Measurements from ENCODE around the gene PCDHA5.
"Not testable (repeated sequence)": the region's sequence is repeated elsewhere in the genome, so short reads cannot be mapped to it uniquely, and the experiment has no call there.

PCDHA5 gene

DNA sequence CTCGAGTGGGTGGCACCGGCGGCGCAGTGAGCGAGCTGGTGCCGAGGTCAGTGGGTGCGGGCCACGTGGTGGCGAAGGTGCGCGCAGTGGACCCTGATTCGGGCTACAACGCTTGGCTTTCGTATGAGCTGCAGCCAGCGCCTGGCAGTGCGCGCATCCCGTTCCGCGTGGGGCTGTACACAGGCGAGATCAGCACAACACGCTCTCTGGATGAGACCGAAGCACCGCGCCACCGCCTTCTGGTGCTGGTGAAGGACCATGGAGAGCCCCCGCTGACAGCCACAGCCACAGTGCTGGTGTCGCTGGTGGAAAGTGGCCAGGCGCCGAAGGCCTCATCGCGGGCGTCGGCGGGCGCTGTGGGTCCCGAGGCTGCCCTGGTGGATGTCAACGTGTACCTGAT lies 2.1 kb downstream of the PCDHA5 start:
- no peak for DNase-seq

DNA sequence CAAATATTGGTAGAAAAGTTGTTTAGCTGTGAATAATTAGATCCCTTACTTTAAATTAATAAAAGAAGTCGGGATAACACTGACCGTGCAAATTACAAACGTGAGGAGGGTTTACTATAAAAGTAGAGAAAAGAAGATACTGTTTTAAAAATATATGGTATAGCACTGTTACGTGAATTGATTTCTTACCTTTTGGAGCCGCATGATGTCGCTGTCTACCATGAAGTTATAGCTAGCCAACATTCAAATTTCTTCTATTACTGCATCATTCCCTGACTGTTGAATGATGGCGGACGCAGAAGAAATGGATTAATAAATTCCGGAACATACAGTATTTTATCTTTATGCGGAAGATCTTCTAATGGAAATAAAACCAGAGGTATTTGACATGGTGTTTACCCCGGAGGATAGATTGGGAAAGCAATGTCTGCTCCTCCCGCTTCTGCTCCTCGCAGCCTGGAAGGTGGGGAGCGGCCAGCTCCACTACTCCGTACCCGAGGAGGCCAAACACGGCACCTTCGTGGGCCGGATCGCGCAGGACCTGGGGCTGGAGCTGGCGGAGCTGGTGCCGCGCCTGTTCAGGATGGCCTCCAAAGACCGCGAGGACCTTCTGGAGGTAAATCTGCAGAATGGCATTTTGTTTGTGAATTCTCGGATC lies 6.4 kb downstream of the PCDHA5 start, which contains the start of gene PCDHA6:
Gene PCDHA6, plus strand, starts transcription at position 257 of the 658 bp plus-strand sequence. Its CDS starts 132 bp downstream, at position 389.
- no peak for DNase-seq

DNA sequence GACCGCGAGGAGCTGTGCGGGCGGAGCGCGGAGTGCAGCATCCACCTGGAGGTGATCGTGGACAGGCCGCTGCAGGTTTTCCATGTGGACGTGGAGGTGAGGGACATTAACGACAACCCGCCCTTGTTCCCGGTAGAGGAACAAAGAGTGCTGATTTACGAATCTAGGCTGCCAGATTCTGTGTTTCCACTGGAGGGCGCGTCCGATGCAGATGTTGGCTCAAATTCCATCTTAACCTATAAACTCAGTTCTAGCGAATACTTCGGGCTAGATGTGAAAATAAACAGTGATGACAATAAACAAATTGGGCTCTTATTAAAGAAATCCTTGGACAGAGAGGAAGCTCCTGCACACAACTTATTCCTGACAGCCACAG lies 6.9 kb downstream of the PCDHA5 start:
- no peak for DNase-seq

DNA sequence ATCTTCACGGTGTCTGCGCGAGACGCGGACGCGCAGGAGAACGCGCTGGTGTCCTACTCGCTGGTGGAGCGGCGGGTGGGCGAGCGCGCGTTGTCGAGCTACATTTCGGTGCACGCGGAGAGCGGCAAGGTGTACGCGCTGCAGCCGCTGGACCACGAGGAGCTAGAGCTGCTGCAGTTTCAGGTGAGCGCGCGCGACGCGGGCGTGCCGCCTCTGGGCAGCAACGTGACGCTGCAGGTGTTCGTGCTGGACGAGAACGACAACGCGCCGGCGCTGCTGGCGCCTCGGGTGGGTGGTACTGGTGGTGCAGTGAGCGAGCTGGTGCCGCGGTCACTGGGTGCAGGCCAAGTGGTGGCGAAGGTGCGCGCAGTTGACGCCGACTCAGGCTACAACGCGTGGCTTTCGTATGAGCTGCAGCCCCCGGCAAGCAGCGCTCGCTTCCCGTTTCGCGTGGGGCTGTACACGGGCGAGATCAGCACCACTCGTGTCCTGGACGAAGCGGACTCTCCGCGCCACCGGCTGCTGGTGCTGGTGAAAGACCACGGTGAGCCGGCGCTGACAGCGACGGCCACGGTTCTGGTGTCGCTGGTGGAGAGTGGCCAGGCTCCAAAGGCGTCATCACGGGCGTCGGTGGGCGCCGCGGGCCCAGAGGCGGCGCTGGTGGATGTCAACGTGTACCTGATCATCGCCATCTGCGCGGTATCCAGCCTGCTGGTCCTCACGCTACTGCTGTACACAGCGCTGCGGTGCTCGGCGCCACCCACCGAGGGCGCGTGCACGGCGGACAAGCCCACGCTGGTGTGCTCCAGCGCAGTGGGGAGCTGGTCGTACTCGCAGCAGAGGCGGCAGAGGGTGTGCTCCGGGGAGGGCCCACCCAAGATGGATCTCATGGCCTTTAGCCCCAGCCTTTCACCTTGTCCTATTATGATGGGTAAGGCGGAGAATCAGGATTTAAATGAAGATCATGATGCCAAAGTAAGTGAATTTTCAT lies 8.4 kb downstream of the PCDHA5 start:
- not testable (repeated sequence) for DNase-seq

DNA sequence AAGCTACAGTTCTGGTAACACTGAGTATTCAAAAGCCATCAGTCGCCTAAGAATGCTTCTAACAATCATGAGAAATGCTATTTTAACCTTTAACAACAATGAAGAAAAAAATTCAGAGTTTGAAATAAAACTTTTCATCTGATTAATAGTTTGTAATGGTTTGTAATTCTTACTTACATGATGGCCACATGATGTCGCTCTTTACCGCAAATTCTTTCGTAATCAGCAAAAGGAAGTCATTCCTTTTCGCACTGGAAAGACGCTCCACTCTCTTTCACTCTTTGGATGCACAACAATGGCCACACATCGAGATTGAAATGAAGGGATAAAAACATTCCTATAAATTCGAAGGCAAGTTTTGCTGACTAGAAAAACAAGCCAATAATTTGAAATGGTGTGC lies 12.6 kb downstream of the PCDHA5 start, which contains the start of gene PCDHA7:
Gene PCDHA7, plus strand, starts transcription at position 277 of the 400 bp plus-strand sequence. Its CDS starts 115 bp downstream, at position 392.
- no peak for DNase-seq

DNA sequence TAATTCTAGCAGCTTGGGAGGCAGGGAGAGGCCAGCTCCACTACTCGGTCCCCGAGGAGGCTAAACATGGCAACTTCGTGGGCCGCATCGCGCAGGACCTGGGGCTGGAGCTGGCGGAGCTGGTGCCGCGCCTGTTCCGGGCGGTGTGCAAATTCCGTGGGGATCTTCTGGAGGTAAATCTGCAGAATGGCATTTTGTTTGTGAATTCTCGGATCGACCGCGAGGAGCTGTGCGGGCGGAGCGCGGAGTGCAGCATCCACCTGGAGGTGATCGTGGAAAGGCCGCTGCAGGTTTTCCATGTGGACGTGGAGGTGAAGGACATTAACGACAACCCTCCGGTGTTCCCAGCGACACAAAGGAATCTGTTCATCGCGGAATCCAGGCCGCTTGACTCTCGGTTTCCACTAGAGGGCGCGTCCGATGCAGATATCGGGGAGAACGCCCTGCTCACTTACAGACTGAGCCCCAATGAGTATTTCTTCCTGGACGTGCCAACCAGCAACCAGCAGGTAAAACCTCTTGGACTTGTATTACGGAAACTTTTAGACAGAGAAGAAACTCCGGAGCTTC lies 13.1 kb downstream of the PCDHA5 start:
- not testable (repeated sequence) for DNase-seq

DNA sequence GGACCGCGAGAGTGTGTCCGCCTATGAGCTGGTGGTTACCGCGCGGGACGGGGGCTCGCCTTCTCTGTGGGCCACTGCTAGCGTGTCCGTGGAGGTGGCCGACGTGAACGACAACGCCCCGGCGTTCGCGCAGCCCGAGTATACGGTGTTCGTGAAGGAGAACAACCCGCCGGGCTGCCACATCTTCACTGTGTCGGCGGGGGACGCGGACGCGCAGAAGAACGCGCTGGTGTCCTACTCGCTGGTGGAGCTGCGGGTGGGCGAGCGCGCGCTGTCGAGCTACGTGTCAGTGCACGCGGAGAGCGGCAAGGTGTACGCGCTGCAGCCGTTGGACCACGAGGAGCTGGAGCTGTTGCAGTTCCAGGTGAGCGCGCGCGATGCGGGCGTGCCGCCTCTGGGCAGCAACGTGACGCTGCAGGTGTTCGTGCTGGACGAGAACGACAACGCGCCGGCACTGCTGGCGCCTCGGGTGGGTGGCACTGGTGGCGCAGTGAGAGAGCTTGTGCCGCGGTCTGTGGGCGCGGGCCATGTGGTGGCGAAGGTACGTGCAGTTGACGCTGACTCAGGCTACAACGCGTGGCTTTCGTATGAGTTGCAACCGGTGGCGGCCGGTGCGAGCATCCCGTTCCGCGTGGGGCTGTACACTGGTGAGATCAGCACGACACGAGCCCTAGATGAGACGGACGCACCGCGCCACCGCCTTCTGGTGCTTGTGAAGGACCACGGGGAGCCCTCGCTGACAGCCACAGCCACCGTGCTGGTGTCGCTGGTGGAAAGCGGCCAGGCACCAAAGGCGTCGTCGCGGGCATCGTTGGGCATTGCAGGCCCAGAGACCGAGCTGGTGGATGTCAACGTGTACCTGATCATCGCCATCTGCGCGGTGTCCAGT lies 14.5 kb downstream of the PCDHA5 start:
- no peak for DNase-seq

DNA sequence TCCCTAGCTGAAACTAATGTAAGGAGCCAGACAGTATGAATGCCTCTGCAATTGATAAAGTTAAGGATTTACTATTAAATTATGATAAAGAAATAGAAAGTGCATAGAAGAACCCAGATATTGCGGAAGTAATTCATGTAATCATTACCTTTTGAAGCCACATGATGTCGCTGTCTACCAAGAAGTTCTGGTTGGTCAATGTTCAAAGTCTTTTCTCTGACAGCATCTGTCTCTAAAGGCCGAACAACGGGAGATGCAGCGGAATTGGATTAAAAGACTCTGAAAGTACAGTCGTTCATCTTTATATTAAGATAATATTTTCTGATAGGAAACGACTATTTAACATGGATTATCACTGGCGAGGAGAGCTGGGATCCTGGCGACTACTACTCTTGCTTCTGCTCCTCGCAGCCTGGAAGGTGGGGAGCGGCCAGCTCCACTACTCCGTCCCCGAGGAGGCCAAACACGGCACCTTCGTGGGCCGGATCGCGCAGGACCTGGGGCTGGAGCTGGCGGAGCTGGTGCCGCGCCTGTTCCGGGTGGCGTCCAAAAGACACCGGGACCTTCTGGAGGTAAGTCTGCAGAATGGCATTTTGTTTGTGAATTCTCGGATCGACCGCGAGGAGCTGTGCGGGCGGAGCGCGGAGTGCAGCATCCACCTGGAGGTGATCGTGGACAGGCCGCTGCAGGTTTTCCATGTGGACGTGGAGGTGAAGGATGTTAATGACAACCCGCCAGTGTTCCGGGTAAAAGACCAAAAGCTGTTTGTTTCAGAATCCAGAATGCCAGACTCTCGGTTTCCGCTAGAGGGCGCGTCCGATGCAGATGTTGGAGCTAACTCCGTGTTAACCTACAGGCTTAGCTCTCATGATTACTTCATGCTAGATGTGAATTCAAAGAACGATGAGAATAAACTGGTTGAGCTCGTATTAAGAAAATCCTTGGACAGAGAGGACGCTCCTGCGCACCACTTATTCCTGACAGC lies 19.9 kb downstream of the PCDHA5 start, which contains the start of gene PCDHA8:
Gene PCDHA8, plus strand, starts transcription at position 210 of the 985 bp plus-strand sequence. Its CDS starts 135 bp downstream, at position 345.
- DNase-seq, result no peak

DNA sequence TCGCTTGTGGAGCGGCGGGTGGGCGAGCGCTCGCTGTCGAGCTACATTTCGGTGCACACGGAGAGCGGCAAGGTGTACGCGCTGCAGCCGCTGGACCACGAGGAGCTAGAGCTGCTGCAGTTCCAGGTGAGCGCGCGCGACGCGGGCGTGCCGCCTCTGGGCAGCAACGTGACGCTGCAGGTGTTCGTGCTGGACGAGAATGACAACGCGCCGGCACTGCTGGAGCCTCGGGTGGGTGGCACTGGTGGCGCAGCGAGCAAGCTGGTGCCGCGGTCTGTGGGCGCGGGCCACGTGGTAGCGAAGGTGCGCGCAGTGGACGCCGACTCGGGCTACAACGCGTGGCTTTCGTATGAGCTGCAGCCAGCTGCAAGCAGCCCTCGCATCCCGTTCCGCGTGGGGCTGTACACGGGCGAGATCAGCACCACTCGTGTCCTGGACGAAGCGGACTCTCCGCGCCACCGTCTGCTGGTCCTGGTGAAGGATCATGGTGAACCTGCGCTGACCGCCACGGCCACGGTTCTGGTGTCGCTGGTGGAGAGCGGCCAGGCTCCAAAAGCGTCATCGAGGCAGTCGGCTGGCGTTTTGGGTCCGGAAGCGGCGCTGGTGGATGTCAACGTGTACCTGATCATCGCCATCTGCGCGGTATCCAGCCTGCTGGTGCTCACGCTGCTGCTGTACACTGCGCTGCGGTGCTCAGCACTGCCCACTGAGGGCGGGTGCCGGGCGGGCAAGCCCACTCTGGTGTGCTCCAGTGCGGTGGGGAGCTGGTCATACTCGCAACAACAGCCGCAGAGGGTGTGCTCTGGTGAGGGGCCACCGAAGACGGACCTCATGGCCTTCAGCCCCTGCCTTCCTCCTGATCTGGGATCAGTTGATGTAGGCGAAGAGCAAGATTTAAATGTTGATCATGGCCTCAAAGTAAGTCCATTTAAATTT lies 21.7 kb downstream of the PCDHA5 start:
- no peak for DNase-seq

DNA sequence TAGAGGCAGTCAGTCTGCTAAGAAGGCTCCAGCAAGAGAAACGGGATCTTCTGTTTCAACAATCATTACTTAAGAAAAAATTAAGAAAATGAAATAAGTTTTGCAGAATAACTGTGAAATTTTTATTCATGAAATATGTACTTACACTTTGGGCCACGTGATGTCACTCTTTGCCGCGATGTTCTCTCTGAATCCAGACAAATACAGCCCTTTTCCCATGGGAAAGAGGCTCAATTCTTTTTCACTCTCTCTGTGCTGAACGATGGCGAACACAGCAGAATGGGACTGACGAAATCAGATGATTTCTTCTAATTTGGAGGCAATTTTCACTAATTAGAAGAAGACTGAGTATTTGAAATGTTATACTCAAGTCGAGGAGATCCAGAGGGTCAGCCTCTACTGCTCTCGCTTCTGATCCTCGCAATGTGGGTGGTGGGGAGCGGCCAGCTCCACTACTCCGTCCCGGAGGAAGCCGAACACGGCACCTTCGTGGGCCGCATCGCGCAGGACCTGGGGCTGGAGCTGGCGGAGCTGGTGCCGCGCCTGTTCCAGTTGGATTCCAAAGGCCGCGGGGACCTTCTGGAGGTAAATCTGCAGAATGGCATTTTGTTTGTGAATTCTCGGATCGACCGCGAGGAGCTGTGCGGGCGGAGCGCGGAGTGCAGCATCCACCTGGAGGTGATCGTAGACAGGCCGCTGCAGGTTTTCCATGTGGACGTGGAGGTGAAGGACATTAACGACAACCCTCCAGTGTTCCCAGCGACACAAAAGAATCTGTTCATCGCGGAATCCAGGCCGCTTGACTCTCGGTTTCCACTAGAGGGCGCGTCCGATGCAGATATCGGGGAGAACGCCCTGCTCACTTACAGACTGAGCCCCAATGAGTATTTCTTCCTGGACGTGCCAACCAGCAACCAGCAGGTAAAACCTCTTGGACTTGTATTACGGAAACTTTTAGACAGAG lies 27.0 kb downstream of the PCDHA5 start, which contains the start of gene PCDHA9:
Gene PCDHA9, plus strand, starts transcription at position 244 of the 964 bp plus-strand sequence. Its CDS starts 114 bp downstream, at position 358.
- DNase-seq, result not testable (repeated sequence)

DNA sequence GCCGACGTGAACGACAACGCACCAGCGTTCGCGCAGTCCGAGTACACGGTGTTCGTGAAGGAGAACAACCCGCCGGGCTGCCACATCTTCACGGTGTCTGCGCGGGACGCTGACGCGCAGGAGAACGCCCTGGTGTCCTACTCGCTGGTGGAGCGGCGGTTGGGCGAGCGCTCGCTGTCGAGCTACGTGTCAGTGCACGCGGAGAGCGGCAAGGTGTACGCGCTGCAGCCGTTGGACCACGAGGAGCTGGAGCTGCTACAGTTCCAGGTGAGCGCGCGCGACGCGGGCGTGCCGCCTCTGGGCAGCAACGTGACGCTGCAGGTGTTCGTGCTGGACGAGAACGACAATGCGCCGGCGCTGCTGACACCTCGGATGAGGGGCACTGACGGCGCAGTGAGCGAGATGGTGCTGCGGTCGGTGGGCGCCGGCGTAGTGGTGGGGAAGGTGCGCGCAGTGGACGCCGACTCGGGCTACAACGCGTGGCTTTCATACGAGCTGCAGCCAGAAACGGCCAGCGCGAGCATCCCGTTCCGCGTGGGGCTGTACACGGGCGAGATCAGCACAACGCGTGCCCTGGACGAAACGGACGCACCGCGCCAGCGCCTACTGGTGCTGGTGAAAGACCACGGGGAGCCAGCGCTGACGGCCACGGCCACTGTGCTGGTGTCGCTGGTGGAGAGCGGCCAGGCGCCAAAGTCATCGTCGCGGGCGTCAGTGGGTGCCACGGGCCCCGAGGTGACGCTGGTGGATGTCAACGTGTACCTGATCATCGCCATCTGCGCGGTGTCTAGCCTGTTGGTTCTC lies 28.6 kb downstream of the PCDHA5 start:
- not testable (repeated sequence) for DNase-seq

DNA sequence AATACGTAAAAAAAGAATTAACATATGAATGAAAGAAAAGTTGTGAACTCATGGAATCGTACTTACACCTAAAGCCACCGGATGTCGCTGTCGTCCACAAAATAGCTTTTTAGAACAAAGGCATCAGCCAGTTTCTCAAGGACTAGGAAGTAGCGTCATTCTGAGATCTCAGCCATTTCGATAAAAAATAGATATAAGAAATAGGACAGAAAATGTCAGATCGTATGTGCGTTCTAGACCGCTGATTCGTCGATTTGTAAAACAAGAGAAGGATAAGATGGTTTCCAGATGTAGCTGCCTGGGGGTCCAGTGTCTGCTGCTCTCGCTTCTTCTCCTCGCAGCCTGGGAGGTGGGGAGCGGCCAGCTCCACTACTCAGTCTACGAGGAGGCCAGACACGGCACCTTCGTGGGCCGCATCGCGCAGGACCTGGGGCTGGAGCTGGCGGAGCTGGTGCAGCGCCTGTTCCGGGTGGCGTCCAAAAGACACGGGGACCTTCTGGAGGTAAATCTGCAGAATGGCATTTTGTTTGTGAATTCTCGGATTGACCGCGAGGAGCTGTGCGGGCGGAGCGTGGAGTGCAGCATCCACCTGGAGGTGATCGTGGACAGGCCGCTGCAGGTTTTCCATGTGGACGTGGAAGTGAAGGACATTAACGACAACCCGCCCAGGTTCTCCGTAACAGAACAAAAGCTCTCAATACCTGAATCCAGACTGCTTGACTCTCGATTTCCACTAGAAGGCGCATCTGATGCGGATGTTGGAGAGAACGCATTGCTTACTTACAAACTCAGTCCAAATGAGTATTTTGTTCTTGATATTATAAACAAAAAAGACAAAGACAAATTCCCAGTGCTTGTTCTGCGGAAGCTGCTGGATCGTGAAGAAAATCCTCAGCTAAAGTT lies 34.6 kb downstream of the PCDHA5 start, which contains the start of gene PCDHA10:
Gene PCDHA10, plus strand, starts transcription at position 126 of the 903 bp plus-strand sequence. Its CDS starts 152 bp downstream, at position 278.
- DNase-seq, result no peak

DNA sequence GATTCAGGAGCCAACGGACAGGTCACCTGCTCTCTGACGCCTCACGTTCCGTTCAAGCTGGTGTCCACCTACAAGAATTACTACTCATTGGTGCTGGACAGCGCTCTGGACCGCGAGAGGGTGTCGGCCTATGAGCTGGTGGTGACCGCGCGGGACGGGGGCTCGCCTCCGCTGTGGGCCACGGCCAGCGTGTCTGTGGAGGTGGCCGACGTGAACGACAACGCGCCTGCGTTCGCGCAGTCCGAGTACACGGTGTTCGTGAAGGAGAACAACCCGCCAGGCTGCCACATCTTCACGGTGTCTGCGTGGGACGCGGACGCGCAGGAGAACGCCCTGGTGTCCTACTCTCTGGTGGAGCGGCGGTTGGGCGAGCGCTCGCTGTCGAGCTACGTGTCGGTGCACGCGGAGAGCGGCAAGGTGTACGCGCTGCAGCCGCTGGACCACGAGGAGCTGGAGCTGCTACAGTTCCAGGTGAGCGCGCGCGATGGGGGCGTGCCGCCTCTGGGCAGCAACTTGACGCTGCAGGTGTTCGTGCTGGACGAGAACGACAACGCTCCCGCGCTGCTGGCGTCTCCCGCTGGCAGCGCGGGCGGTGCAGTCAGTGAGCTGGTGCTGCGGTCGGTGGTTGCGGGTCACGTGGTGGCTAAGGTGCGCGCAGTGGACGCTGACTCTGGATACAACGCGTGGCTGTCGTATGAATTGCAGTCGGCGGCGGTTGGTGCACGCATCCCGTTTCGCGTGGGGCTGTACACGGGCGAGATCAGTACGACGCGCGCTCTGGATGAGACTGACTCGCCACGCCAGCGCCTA lies 36.0 kb downstream of the PCDHA5 start:
- no peak for DNase-seq

DNA sequence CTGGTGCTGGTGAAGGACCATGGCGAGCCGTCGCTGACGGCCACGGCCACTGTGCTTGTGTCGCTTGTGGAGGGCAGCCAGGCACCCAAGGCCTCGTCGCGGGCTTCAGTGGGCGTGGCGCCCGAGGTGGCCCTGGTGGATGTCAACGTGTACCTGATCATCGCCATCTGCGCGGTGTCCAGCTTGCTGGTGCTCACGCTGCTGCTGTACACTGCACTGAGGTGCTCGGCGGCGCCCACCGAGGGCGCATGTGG lies 36.5 kb downstream of the PCDHA5 start:
- DNase-seq, result no peak
